GM10248 (cell line): ENCODE data around the gene GABRE.

Experiments used
- CTCF ChIA-PET: fragments of 300-600 bp; sonication (Branson Sonifier 250); formaldehyde crosslinking; extraction: SDS; loops from one replicate; lab custom pipeline; 2021; ENCODE audit warnings: antibody characterized with exemption; lab: Yijun Ruan, JAX
- POLR2A ChIA-PET: fragments of 350-650 bp; sonication (Branson Sonifier 250); formaldehyde crosslinking; extraction: SDS; loops from one replicate; lab custom pipeline; 2020; ENCODE audit warnings: antibody characterized with exemption; lab: Yijun Ruan, JAX
- DNase-seq: peaks from one replicate; pipeline ENCODE4 v3.0.0; 2012; ENCODE audit errors: extremely low spot score
- TF ChIP-seq, protein P1 (sequence below): IDR thresholded peaks from 2 replicates; pipeline ENCODE4 v1.5.1; 2012; ENCODE audit warnings: mild to moderate bottlenecking, low read depth; ENCODE audit errors: extremely low read depth, missing control alignments, control extremely low read depth

GABRE gene

DNA sequence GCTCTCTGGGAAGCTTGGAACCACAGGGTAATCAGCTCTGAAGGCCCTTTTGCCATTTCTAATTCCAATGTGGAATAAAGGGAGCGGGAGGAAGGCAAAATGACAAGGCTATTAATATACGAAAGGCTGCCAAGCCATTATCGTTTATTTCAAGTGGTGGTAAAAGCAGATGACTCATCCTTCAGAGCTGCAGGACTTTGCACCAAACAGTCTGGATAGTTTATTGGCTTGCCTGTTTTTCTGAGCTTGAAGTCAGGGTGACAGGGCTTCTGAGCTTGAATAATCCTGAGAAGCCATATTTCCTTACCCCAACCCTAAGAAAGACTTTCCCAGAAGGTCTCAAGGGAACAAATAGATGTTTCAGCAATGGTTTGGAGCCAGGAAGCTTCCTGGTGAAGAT is 7.7 kb upstream of the GABRE start:
- POLR2A ChIA-PET = no interaction called here
- no peak for DNase-seq
- CTCF ChIA-PET = no interaction called here
- TF ChIP-seq, protein P1, sequence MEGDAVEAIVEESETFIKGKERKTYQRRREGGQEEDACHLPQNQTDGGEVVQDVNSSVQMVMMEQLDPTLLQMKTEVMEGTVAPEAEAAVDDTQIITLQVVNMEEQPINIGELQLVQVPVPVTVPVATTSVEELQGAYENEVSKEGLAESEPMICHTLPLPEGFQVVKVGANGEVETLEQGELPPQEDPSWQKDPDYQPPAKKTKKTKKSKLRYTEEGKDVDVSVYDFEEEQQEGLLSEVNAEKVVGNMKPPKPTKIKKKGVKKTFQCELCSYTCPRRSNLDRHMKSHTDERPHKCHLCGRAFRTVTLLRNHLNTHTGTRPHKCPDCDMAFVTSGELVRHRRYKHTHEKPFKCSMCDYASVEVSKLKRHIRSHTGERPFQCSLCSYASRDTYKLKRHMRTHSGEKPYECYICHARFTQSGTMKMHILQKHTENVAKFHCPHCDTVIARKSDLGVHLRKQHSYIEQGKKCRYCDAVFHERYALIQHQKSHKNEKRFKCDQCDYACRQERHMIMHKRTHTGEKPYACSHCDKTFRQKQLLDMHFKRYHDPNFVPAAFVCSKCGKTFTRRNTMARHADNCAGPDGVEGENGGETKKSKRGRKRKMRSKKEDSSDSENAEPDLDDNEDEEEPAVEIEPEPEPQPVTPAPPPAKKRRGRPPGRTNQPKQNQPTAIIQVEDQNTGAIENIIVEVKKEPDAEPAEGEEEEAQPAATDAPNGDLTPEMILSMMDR = no peak

DNA sequence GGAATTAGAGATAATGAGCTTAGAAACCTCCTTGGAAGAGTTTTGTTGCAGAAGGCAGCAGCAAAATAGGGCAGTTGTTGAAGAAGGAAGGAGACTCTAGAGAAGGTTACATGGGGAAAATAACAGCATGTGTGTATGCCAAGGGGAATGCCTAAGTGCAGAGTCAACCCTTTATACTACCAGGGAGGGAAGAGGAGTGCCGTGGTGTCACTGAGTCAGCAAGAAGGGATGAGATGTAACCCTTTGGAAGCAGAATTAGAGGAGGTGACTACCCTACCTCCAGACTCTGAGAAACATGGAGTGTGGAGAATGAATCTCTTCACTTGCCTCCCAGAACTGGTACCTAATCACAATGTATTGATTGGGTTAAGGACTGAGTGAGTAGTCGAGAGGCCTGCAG is 6.7 kb upstream of the GABRE start:
- DNase-seq = no peak
- CTCF ChIA-PET = no interaction called here

DNA sequence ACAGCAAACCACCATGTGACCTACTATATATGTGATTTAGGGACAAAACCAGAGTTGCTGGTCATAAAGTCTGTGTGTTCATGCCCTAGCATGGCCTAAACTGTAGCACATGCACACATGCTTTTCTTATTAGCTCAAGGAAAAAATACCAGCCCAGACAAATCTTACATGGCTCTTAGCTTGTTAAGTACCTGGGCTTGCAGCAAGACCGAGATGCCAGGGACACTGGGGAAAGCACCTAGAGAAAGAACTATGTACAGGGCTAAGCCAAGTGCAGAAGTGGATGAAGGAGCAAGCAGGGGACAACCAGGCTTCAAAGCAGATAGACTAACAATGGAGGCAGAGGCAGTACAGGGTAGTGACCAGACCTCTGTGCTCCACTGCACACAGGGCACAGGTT is 3.4 kb upstream of the GABRE start:
- TF ChIP-seq, protein P1 = no peak
- CTCF ChIA-PET = no interaction called here
- POLR2A ChIA-PET = no interaction called here
- no peak for DNase-seq

More for the DNA sequence above, 6.7 kb upstream of the GABRE start:
- TF ChIP-seq, protein P1 = no peak
- POLR2A ChIA-PET = no interaction called here

DNA sequence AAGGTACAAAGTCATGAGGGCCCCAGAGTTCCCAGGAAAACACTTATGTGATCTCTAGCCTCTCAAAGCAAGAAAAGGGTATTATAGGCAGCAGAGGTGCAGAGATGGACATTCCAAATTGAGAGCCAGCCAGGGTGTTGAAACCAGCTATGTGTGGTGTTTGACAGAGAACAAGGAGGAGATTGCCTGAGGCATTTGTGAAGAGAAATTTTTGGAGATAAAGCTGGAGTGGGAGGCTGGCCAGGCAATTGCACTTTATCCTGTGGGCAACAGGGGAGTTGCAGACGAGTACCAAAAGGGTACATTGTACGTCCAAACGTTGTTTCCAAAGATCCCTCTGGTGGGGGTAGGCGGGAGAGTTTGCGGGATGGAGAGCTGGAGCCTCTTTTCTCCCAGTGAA is 2.5 kb upstream of the GABRE start:
- no peak for DNase-seq
- TF ChIP-seq, protein P1 = no peak
- POLR2A ChIA-PET = no interaction called here
- CTCF ChIA-PET = no interaction called here

DNA sequence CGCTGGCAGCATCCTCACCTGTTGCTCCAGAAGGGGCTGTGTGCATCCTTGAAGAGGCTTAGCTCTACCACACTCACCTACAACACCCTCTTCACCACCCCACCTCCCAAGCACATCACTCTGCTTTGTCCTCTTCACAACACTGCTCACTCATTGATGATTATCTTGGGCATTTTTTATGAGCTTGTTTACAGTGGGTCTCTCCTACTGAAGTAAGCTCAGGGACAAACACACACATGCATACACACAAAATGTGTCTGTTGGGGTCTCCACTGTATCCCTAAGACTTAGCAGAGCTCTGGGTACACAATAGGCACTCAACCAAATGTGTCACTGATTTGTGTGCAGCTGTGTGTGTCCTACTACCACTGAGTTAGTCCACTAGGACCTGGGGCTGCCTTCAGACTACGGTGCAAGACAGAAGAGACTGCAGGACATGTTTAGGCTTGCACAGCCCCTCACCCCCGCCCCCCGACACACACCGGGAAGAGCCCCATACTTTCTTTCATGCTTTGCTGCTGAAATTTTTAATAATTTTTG is 1.3 kb upstream of the GABRE start:
- DNase-seq = no peak
- POLR2A ChIA-PET = no interaction called here

DNA sequence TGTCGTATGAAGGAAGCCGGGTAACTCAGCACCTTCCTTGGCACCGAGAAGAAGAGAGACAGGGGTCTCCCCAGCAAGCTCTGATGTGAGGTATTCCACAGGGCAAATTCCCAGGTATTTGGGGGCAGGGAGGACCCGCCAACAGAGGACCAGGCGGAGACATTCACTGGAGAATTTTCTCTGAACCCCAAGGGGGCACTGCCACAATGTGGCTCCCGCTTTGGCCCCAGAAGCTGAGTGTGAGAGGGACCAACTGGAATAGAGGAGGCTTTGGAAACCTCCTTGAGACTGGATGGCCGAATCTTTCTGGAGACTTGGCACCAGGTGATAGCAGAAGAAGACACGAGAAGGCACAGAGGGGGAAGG is 735 bp upstream of the GABRE start:
- TF ChIP-seq, protein P1 = no peak
- no peak for DNase-seq
- POLR2A ChIA-PET = no interaction called here
- CTCF ChIA-PET = no interaction called here

More for the DNA sequence above, 1.3 kb upstream of the GABRE start:
- CTCF ChIA-PET = no interaction called here
- TF ChIP-seq, protein P1 = no peak

DNA sequence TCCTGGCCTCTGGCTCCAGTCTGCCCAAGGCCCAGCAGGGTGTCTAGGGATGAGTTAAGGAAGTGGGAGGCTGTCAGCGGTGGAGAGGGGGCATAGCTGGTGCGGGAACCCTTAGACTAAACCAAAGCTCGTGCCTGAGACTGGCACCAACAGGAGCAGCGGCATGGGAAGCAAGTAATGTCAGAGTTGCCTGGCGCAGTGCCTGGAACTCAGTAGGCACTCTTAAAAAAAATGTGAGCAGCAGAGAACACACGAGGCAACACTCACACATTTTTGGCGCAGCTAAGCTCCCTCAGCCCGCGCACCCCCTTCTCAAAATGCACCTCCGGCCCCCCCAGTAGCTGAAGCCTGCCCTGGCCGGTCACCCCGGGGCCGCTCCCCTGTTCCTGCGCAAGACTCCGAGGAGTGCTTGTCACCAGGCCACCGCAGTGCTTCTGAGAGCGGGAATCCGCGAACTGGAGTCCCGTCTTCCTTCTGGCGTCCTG is 583 bp downstream of the GABRE start:
- ChIA-PET POLR2A (no interaction called here), CTCF (no interaction called here)
- TF ChIP-seq, protein P1 = no peak
- no peak for DNase-seq
